Trophoblast cell (in vitro differentiated cells and primary cell): ENCODE data around the gene PSEN2.

Experiments
- DNase-seq, 2 donors: peaks; one replicate each; pipeline ENCODE4 v3.0.0-alpha.2; 2016
- H2AFZ ChIP-seq: 2 replicates; pipeline ENCODE4 v1.6.1; 2013; ENCODE audit warnings: low read length, moderate library complexity, mild to moderate bottlenecking; ENCODE audit not compliant: insufficient read depth, poor library complexity
- H2AK5ac ChIP-seq: 2 replicates; pipeline ENCODE4 v1.6.1; 2013; ENCODE audit warnings: mild to moderate bottlenecking, low read length
- H2BK120ac ChIP-seq: 2 replicates; pipeline ENCODE4 v1.6.1; 2013; ENCODE audit warnings: low read length, mild to moderate bottlenecking, moderate library complexity; ENCODE audit not compliant: insufficient read depth, poor library complexity
- H2BK12ac ChIP-seq: 2 replicates; pipeline ENCODE4 v1.6.1; 2013; ENCODE audit warnings: mild to moderate bottlenecking, low read length, moderate library complexity
- H2BK5ac ChIP-seq: 2 replicates; pipeline ENCODE4 v1.6.1; 2013; ENCODE audit warnings: low read length, low read depth, moderate library complexity, mild to moderate bottlenecking; ENCODE audit not compliant: poor library complexity
- H3K14ac ChIP-seq: 2 replicates; pipeline ENCODE4 v1.6.1; 2013; ENCODE audit warnings: mild to moderate bottlenecking, low read length
- H3K18ac ChIP-seq: 2 replicates; pipeline ENCODE4 v1.6.1; 2013; ENCODE audit warnings: mild to moderate bottlenecking, low read length
- H3K23ac ChIP-seq: 2 replicates; pipeline ENCODE4 v1.6.1; 2013; ENCODE audit warnings: low read length
- H3K27ac ChIP-seq: 2 replicates; pipeline ENCODE4 v1.5.1; 2013; ENCODE audit warnings: low read depth, mild to moderate bottlenecking, inconsistent platforms, low read length, moderate library complexity
- H3K27me3 ChIP-seq: 2 replicates; pipeline ENCODE4 v1.6.1; 2013; ENCODE audit warnings: inconsistent platforms, mild to moderate bottlenecking, low read length, moderate library complexity; ENCODE audit not compliant: insufficient read depth
- H3K36me3 ChIP-seq, 2 experiments: 1 replicate in 1 of 2; 2 replicates in 1 of 2; pipeline ENCODE4 v1.6.1; 2013; ENCODE audit warnings: low read length in 2 of 2, mild to moderate bottlenecking in 2 of 2, moderate library complexity in 1 of 2; ENCODE audit not compliant: insufficient read depth in 2 of 2, control insufficient read depth in 1 of 2
- H3K4ac ChIP-seq: 2 replicates; pipeline ENCODE4 v1.6.1; 2013; ENCODE audit warnings: low read depth, mild to moderate bottlenecking, low read length, moderate library complexity
- H3K4me1 ChIP-seq, 2 experiments: 1 replicate in 1 of 2; 2 replicates in 1 of 2; pipeline ENCODE4 v1.6.1; 2013; ENCODE audit warnings: low read length in 2 of 2, mild to moderate bottlenecking in 2 of 2, moderate library complexity in 1 of 2; ENCODE audit not compliant: insufficient read depth in 2 of 2, control insufficient read depth in 1 of 2
- H3K4me2 ChIP-seq: 2 replicates; pipeline ENCODE4 v1.6.1; 2013; ENCODE audit warnings: inconsistent platforms, mild to moderate bottlenecking, low read length, moderate library complexity
- H3K4me3 ChIP-seq: 2 replicates; pipeline ENCODE4 v1.5.1; 2013; ENCODE audit warnings: mild to moderate bottlenecking, low read depth, low read length, inconsistent platforms
- H3K79me1 ChIP-seq: one replicate; pipeline ENCODE4 v1.6.1; 2013; ENCODE audit warnings: low read length
- H3K79me2 ChIP-seq: 2 replicates; pipeline ENCODE4 v1.6.1; 2013; ENCODE audit warnings: low read length, mild to moderate bottlenecking; ENCODE audit not compliant: control insufficient read depth, insufficient read depth, poor library complexity
- H3K9ac ChIP-seq: 2 replicates; pipeline ENCODE4 v1.6.1; 2013; ENCODE audit warnings: mild to moderate bottlenecking, low read length
- H3K9me3 ChIP-seq: 2 replicates; pipeline ENCODE4 v1.6.1; 2013; ENCODE audit warnings: low read depth, mild to moderate bottlenecking, control low read depth, inconsistent platforms, low read length; ENCODE audit not compliant: insufficient read depth
- H4K12ac ChIP-seq: 2 replicates; pipeline ENCODE4 v1.6.1; 2013; ENCODE audit warnings: low read depth, mild to moderate bottlenecking, low read length, moderate library complexity
- H4K8ac ChIP-seq: 2 replicates; pipeline ENCODE4 v1.6.1; 2013; ENCODE audit warnings: low read depth, mild to moderate bottlenecking, low read length, moderate library complexity
- H4K91ac ChIP-seq: one replicate; pipeline ENCODE4 v1.6.1; 2013; ENCODE audit warnings: low read depth, mild to moderate bottlenecking, low read length, moderate library complexity
- WGBS: extraction: QIAGEN DNeasy Blood & Tissue Kit; methylation state at CpG from one replicate; pipeline ENCODE4 v1.1.7; 2013; ENCODE audit warnings: missing lambda C conversion rate; ENCODE audit not compliant: insufficient read length, insufficient coverage; ENCODE audit errors: extremely low coverage; 5-methylcytosine and 5-hydroxymethylcytosine counted together

The PSEN2 gene

DNA sequence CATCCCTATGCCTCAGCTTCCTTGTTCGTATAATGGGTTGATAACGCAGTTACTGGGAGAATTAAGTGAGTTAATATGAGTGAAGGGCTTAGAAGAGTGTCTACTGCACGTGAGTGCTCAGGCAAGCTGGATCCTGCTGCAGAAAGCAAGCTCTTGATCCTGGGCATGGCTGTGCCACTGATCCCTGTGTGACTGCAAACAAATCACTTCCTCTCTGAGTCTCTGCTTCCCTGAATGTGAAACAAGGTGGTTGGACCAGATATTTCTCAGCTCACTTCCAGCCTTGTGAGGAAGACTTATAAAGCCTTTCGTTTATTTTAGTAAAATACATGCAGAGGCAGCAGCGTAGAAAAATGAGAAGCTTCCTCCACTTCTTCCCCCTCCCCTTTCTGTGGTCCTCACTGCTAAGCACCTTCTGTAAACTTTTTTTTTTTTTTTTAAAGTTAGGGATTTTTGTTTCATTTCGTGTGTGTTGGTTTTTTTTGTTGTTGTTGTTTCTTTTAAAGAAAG lies 13.8 kb downstream of the PSEN2 start:
- Histone ChIP-seq H2AK5ac (no peak overlapping the region), H4K91ac (no peak overlapping the region), H3K4me1 (no peaks in the 10 kb centered on the region), H2BK12ac (no peak overlapping the region), H4K8ac (no peak overlapping the region), H3K27ac (no peak overlapping the region), H3K4me3 (no peak overlapping the region), H3K23ac (peak overlapping the region; percentile 76), H2AFZ (no peak overlapping the region), H3K79me1 (no peaks in the 10 kb centered on the region), H4K12ac (no peak overlapping the region), H3K9me3 (no peaks in the 10 kb centered on the region), H3K14ac (no peak overlapping the region), H2BK5ac (no peak overlapping the region), H3K4ac (no peak overlapping the region), H3K36me3 (no peaks in the 10 kb centered on the region), H3K9ac (no peak overlapping the region), H3K18ac (no peak overlapping the region), H3K79me2 (no peaks in the 10 kb centered on the region), H3K27me3 (no peaks in the 10 kb centered on the region), H3K4me2 (no peak overlapping the region), H2BK120ac (no peak overlapping the region)
- WGBS, result 100% methylated on average over 1 of the region's 6 CpGs
- no peak for DNase-seq

GRCh38 chr1:226884966-226885820 lies 14.8 kb downstream of the PSEN2 start:
- DNase-seq, result no peak
- Histone ChIP-seq H2BK120ac (no peak overlapping the region), H3K4me2 (no peak overlapping the region), H2BK12ac (no peak overlapping the region), H3K4ac (no peak overlapping the region), H3K4me1 (peaks cover under 1% of the 10 kb centered on the region in 2 experiments), H3K18ac (no peak overlapping the region), H3K36me3 (no peaks in the 10 kb centered on the region), H3K27ac (no peak overlapping the region), H4K12ac (no peak overlapping the region), H3K79me2 (no peaks in the 10 kb centered on the region), H2AFZ (no peak overlapping the region), H4K8ac (no peak overlapping the region), H3K27me3 (no peaks in the 10 kb centered on the region), H3K23ac (no peak overlapping the region), H3K9me3 (no peaks in the 10 kb centered on the region), H3K79me1 (no peaks in the 10 kb centered on the region), H3K4me3 (no peak overlapping the region), H3K9ac (no peak overlapping the region), H4K91ac (no peak overlapping the region), H2AK5ac (no peak overlapping the region), H2BK5ac (no peak overlapping the region), H3K14ac (no peak overlapping the region)
- no CpG with 5 or more reads among the region's 20 CpGs for WGBS

DNA sequence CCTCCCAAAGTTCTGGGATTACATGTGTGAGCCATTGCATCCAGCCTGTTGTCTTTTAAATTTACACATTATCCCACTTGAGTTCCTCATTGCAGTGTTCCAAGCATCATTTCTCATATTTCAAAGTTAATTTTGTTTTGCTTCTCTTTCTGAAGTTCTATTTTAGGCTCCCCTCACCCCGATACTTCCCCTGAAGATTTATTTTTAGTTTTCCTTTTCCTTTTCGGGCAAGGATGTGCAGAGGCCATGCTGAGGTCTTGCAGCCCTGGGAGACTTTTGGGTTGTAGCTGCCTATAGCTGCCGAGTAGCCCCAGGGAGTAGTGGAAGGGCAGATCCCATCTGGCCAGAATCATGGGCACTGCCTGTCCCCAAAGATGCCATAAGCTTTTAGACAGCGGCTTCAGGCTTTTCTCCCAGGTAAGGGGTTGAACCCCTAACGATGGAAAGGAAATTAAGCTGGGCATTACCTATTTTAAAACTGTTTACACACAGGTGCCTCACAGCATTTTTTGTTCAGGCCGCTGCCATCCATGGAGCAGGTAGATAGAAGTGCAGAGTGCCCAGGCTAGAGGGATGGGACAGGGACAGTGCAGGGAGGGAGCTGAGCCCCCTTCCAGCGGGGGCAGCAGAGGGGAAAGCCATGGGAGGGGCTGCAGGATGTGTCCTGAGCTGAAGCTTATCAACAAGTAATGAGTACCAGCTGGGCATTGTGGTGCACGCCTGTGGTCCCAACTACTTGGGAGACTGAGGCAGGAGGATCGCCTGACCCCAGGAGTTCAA lies 15.9 kb downstream of the PSEN2 start:
- Histone ChIP-seq H3K4me1 (peaks cover 6 to 9% of the 10 kb centered on the region in 2 experiments), H4K12ac (no peak overlapping the region), H2BK5ac (no peak overlapping the region), H2AFZ (no peak overlapping the region), H2BK12ac (no peak overlapping the region), H3K36me3 (no peaks in the 10 kb centered on the region), H3K4ac (no peak overlapping the region), H2AK5ac (no peak overlapping the region), H3K27me3 (no peaks in the 10 kb centered on the region), H3K79me1 (no peaks in the 10 kb centered on the region), H3K79me2 (no peaks in the 10 kb centered on the region), H3K27ac (no peak overlapping the region), H3K4me3 (no peak overlapping the region), H3K9me3 (no peaks in the 10 kb centered on the region), H3K18ac (no peak overlapping the region), H3K9ac (no peak overlapping the region), H3K14ac (no peak overlapping the region), H2BK120ac (no peak overlapping the region), H3K23ac (no peak overlapping the region), H4K8ac (no peak overlapping the region), H3K4me2 (no peak overlapping the region), H4K91ac (no peak overlapping the region)
- DNase-seq, result no peak
- WGBS, result no CpG with 5 or more reads among the region's 9 CpGs

DNA sequence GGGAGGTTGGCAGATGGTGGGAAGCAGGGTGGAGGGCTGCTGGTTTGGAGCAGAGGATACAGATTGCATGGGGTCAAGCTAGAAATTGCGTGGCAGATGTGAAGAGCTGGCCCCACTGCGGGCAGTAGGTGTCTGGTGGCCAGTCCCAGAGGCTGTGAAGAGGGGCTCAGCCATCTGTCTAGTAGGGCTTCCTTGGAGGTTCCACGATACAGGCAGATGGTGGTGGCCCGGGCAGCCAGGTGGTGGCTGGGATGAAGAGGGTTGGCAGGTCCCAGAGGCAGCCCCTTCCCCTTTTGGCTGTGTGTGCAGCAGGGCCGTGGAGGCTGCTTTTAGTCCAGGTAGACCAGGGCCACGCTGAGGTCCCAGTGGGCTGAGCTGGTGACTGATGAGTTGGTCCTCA lies 16.6 kb downstream of the PSEN2 start:
- no peak overlapping the region for H2BK5ac ChIP-seq
- H3K4me3 ChIP-seq, result no peak overlapping the region
- H2AK5ac ChIP-seq, result no peak overlapping the region
- H4K8ac ChIP-seq, result no peak overlapping the region
- no peak overlapping the region for H2BK120ac ChIP-seq
- H3K9ac ChIP-seq, result no peak overlapping the region
- H3K79me2 ChIP-seq, result no peaks in the 10 kb centered on the region
- H3K79me1 ChIP-seq, result no peaks in the 10 kb centered on the region
- no peaks in the 10 kb centered on the region for H3K36me3 ChIP-seq
- no peak overlapping the region for H3K23ac ChIP-seq
- no peak overlapping the region for H3K4me2 ChIP-seq
- WGBS, result no CpG with 5 or more reads among the region's 6 CpGs
- no peak for DNase-seq
- H3K4me1 ChIP-seq, result peaks cover 6 to 9% of the 10 kb centered on the region in 2 experiments
- H3K27me3 ChIP-seq, result no peaks in the 10 kb centered on the region
- H2AFZ ChIP-seq, result no peak overlapping the region
- no peak overlapping the region for H3K14ac ChIP-seq
- H4K12ac ChIP-seq, result no peak overlapping the region
- H3K4ac ChIP-seq, result no peak overlapping the region
- no peak overlapping the region for H4K91ac ChIP-seq
- H3K18ac ChIP-seq, result no peak overlapping the region
- H3K27ac ChIP-seq, result no peak overlapping the region
- no peak overlapping the region for H2BK12ac ChIP-seq
- peaks cover 1% of the 10 kb centered on the region for H3K9me3 ChIP-seq
